IPS DF 4.7 (cell line): ENCODE data around the gene MRAS.

Experiments used
- DNase-seq: peaks from one replicate; pipeline ENCODE4 v3.0.0-alpha.2; 2013; ENCODE audit warnings: low spot score; ENCODE audit errors: extremely low read depth

Gene MRAS

GRCh38 chr3:138347960-138348753, at the start of gene MRAS:
Gene MRAS, plus strand, starts transcription at chr3:138348579. Its CDS starts 24,305 bp downstream, at chr3:138372884.
- peak; percentile 9 for DNase-seq

DNA sequence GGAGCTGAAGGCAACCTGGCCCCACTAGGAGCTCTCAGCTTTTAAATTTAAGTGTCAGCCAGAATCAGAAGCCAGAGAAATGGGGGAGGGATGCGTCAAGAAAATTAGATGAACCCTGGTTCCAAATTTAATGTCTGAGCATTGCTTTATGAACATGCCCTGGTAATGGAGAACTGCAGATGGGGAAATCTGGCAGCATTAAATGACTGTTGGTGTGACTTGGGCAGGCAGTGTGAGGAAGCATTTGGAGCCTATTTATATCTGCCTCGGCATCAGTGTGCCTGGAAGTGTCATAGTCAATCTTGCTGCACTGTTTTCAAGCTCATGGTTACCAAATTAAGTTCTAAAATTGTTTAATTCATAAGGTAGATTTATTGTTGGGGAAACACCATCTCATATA, 47.7 kb upstream of the MRAS start:
- DNase-seq: no peak

DNA sequence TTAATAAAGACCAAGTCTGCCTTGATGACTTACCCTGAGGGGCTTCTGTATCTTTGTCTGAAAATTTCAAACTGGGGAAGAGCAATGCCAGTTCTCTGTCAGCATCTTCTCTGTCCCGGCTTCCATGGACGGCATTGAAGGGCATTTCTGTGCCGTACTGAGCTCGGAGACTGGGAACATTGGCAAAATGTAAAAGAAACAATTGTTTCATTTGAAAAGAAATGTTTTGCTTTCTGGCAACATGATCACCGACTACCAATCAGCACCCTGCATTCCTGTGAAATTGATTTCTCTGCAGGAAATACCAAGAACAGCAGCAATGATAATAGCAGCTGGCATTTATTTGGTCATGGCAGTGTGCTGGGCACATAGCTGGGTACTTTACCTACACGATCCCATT, 44.9 kb upstream of the MRAS start:
- no peak for DNase-seq

- DNase-seq: no peak
Measured at GRCh38 chr3:138307899-138308298, 40.5 kb upstream of the MRAS start.

DNA sequence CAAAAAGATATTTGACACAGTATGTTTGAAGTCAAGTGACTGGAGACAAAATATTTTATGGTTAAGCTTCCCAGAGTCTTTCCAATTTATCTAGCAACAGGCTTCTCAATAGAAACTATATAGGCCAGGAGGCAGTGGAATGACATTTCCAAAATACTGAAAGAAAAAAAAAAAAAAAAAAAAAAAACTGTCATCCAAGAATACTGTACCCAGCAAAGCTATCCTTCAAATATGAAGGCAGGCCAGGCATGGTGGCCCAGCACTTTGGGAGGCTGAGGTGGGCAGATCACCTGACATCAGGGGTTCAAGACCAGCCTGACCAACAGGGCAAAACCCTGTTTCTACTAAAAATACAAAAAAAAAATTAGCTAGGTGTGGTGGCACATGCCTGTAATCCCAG, 39.6 kb upstream of the MRAS start:
- no peak for DNase-seq

DNA sequence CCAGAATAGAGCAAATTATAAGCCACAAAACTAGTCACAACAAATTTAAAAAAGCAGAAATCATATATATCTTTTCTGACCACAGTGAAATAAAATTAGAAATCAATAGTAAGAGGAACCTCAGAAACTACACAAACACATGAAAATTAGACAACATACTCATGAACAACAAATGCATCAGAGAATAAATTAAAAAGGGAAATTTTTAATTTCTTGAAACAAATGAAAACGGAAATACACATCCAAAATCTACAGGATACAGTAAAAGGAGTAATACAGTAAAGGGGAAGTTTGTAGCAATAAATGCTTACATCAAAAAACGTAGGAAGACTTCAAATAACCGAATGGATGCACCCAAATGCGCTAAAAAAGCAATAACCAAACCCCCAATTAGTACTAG, 37.9 kb upstream of the MRAS start:
- no peak for DNase-seq

GRCh38 chr3:138314751-138315150, 33.6 kb upstream of the MRAS start:
- no peak for DNase-seq

DNA sequence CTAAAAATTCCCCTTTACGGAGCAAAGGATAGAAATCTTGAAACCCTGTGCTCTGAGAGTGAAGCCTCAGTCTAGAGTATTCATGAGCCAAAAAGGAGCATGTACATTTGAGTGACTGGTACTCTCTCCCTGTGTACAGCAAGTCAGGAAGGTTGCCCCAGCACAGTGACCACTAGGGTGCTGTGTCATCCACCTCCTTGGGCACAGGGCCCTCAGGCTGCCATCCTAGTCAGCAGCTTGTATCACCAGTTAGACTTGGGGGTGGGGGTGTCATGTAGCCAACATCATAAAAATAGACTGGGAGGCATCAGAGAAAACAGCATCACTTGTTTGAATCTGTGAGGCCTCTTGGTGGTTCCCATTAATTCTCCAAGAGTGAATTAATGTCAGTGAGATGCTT, 30.7 kb upstream of the MRAS start:
- DNase-seq: no peak

GRCh38 chr3:138323971-138324370, 24.4 kb upstream of the MRAS start:
- DNase-seq: no peak

DNA sequence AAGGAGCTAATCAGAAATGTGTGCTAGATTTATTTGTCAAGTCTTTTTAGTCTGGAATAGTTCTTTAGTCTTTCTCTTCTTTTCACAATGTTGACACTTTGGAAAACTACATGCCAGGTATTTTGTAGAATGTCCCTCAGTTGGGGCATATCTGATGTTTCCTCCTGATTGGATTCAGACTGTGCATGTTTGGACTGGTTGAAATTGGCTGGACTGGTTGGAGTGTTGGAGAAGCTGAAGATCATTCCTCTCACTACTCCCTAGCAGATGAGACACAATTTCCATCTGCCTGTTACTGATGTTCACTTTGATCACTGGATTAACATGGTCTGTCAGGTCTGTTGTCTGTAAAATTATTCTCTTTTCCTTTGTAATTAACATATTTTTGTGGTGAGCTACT, 22.4 kb upstream of the MRAS start:
- no peak for DNase-seq

GRCh38 chr3:138326866-138327595, 21.3 kb upstream of the MRAS start:
- no peak for DNase-seq

- no peak for DNase-seq
Measured at GRCh38 chr3:138327831-138328230, 20.5 kb upstream of the MRAS start.

DNA sequence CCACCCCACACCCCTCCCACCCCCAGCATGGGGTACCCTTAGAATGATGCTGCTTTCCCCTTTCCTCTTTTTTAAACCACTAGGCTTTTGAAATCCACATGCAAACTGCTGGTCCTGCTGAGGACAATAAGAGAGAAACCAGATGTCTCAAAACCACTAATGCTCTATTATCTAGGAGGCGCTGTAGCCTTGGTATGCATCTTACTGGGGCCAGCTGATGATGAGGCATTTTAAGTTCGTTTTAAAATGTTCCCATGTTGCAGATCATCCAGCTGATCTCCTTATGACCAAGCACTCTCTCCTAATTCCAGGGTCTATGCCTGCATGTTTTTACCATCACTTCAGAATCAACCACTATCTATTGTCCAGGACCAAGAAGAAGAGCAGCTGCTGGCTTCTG, 20.0 kb upstream of the MRAS start:
- no peak for DNase-seq

- peak; percentile 87 for DNase-seq
Measured at GRCh38 chr3:138329127-138329983, 19.0 kb upstream of the MRAS start, which contains the start of gene NME9. Gene NME9, minus strand, starts transcription at chr3:138329851. Its CDS starts 516 bp downstream, at chr3:138329335.

DNA sequence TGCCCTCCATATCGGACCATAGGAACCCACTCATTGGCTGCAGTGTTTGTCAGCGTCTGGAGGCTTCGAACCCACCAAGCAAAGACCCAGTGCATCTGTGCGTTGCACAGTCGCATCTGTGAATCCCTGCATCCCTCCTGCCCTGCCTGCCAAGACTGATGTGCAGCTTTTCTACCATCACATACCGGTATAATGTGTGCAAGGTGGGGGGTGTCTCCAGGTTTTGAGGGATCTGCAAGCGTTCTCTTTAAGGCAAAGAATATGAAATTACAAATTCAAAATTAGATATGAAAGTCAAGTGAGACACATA, 18.4 kb upstream of the MRAS start:
- no peak for DNase-seq

GRCh38 chr3:138331143-138331894, 17.1 kb upstream of the MRAS start:
- no peak for DNase-seq

DNA sequence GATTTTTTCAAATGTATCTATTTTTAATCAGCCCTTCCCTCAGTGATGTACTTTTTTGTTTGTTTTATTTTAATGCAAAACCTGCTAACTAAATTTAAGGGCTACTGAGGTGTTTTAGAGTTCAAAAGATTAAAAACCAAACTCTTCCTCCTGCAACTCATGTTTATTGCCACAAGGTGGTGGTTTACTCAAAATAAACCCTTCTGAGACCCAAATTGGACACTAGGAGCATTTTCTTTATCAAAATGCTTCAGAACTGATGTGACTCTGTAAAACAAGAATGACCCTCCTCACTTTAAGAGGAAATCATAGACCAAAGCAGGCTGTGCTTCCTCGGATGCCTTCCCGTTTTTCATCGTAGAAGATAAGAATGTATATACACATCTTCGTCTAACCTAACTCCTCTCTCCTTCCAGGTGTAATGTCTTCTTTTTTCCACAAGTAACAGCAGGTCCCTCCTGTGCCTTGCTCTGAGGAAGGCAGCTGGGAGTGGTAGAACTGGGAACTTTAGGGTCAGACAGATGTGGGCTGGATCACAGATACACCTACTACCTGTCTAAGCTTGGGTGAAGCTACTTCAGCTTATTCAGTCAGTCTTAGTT, 15.8 kb upstream of the MRAS start:
- DNase-seq: no peak

DNA sequence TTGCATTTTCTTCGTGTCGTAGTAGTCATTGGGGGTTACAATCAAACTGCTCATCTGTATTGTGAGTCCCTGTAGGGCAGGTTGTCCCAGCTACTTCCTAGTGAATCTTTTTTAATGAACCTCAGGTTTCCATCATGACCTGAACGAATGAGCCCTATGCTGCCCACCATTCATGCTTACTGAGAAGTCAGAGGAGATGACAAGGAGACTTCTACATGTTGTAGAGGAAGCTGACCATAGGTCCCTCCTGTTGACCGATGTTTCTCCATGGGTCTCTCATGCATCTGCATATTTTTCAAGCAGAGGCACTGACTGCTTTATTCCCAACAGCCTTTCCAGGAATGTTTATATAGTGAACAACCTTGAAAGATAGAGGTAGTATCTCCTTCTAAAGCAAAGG, 13.8 kb upstream of the MRAS start:
- no peak for DNase-seq

GRCh38 chr3:138336454-138336999, 11.9 kb upstream of the MRAS start:
- no peak for DNase-seq

- DNase-seq: no peak
Measured at GRCh38 chr3:138338244-138338643, 10.1 kb upstream of the MRAS start.

GRCh38 chr3:138338811-138339210, 9.6 kb upstream of the MRAS start:
- no peak for DNase-seq
